Measurements from ENCODE around the gene CD248.

DNA sequence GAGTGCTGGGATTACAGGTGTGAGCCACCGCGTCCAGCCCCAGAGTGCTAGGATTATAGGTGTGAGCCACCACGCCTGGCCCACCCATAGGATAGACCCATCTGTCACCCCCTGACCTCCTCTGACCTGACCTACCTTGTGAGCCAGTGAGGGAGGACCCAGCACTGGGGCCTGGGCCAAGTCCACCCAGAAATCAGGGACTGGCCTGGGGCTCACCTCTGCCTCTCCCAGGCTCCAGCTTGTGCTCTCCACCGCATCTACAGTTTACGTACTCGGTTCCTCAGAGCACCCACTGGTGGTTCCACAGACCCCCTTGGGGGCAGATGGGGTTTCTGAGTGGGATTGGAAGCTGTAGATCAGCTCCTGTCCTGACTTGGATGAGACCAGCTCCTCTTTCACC lies 48.3 kb upstream of the CD248 start:
- TF ChIP-seq, protein P1, sequence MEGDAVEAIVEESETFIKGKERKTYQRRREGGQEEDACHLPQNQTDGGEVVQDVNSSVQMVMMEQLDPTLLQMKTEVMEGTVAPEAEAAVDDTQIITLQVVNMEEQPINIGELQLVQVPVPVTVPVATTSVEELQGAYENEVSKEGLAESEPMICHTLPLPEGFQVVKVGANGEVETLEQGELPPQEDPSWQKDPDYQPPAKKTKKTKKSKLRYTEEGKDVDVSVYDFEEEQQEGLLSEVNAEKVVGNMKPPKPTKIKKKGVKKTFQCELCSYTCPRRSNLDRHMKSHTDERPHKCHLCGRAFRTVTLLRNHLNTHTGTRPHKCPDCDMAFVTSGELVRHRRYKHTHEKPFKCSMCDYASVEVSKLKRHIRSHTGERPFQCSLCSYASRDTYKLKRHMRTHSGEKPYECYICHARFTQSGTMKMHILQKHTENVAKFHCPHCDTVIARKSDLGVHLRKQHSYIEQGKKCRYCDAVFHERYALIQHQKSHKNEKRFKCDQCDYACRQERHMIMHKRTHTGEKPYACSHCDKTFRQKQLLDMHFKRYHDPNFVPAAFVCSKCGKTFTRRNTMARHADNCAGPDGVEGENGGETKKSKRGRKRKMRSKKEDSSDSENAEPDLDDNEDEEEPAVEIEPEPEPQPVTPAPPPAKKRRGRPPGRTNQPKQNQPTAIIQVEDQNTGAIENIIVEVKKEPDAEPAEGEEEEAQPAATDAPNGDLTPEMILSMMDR (IDR thresholded peaks at IDR 0.05) = no peak
- TF ChIP-seq EP300 (IDR thresholded peaks at IDR 0.05) (no peak), POLR2A (IDR thresholded peaks at IDR 0.05) (no peak)
